HEK293T (cell line): ENCODE data around the gene LCOR.

Source experiments
- BHLHE40 ChIP-seq: fragments of 450-650 bp; IDR thresholded peaks from 2 replicates; pipeline ENCODE4 v1.6.1; 2016; ENCODE audit warnings: mild to moderate bottlenecking, moderate library complexity, borderline replicate concordance
- CTBP1 ChIP-seq: fragments of 450-650 bp; IDR thresholded peaks from 2 replicates; pipeline ENCODE4 v1.6.1; 2016; ENCODE audit warnings: borderline replicate concordance
- ELF4 ChIP-seq: fragments of 450-650 bp; IDR thresholded peaks from 2 replicates; pipeline ENCODE4 v1.6.1; 2017; ENCODE audit warnings: antibody characterized with exemption
- FOXA1 ChIP-seq: fragments of 450-650 bp; IDR thresholded peaks from 2 replicates; pipeline ENCODE4 v1.6.1; 2016; ENCODE audit warnings: mild to moderate bottlenecking
- FOXK2 ChIP-seq: fragments of 450-650 bp; IDR thresholded peaks from 2 replicates; pipeline ENCODE4 v1.6.1; 2016; ENCODE audit warnings: mild to moderate bottlenecking
- FOXM1 ChIP-seq: fragments of 450-650 bp; IDR thresholded peaks from 2 replicates; pipeline ENCODE4 v1.6.1; 2017; ENCODE audit warnings: mild to moderate bottlenecking, borderline replicate concordance
- HDGF ChIP-seq: fragments of 450-650 bp; IDR thresholded peaks from 2 replicates; pipeline ENCODE4 v1.6.1; 2017; ENCODE audit warnings: antibody characterized with exemption, borderline replicate concordance
- L3MBTL2 ChIP-seq: fragments of 450-650 bp; conservative IDR thresholded peaks from 2 replicates; pipeline ENCODE4 v1.6.1; 2016; ENCODE audit warnings: mild to moderate bottlenecking
- LEF1 ChIP-seq: fragments of 450-650 bp; IDR thresholded peaks from 2 replicates; pipeline ENCODE4 v1.6.1; 2017; ENCODE audit warnings: mild to moderate bottlenecking, borderline replicate concordance
- SP1 ChIP-seq: fragments of 450-650 bp; IDR thresholded peaks from 2 replicates; pipeline ENCODE4 v1.6.1; 2017
- SUZ12 ChIP-seq: fragments of 450-650 bp; IDR thresholded peaks from 2 replicates; pipeline ENCODE4 v1.6.1; 2016; ENCODE audit warnings: mild to moderate bottlenecking
- TARDBP ChIP-seq: fragments of 450-650 bp; IDR thresholded peaks from 2 replicates; pipeline ENCODE4 v1.6.1; 2016
- ZNF384 ChIP-seq: fragments of 450-650 bp; IDR thresholded peaks from 2 replicates; pipeline ENCODE4 v1.6.1; 2016

DNA sequence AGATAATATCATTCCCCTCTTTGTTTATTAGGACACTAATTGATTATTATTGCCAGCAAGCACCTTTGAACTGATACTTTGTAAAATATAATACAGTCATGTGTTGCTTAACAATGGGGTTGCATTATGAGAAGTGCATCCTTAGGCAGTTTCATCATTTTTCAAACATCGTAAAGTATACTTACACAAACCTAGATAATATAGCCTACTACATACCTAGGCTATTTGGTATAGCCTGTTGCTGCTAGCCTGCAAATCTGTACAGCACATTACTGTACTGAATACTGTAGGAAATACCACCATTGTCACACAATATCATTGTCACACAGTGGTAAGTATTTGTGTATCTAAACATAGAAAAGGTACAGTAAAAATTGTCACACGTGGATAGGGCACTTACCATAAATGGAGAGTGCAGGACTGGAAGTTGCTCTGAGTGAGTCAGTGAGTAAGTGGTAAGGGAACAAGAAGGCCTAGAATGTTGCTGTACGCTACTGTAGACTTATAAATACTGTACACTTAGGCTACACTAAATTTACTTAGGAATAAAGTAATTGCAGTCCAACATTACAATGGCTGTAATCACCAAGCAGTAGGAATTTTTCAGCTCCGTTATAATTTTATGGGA lies 70.7 kb downstream of the LCOR start:
- TF ChIP-seq L3MBTL2 (no peak), LEF1 (no peak), SP1 (no peak), FOXM1 (no peak), TARDBP (no peak), ZNF384 (no peak), BHLHE40 (no peak), SUZ12 (no peak), FOXA1 (no peak), FOXK2 (no peak), ELF4 (no peak), HDGF (no peak), CTBP1 (no peak)
